OCI-LY1 (cell line): ENCODE results near the gene KCNT2.

ENCODE experiments used
- H2AFZ ChIP-seq: fragments of 200-600 bp; sonication (generic), shearing (Covaris generic); 2 replicates; pipeline ENCODE4 v1.6.0; 2014; ENCODE audit warnings: antibody characterized with exemption, mild to moderate bottlenecking, low read length
- H3F3A ChIP-seq: fragments of 200-600 bp; sonication (generic), shearing (Covaris generic); 2 replicates; pipeline ENCODE4 v1.6.0; 2014; ENCODE audit warnings: mild to moderate bottlenecking, antibody characterized with exemption, low read length, moderate library complexity; ENCODE audit not compliant: insufficient read depth
- H3K27ac ChIP-seq: fragments of 200-600 bp; sonication (generic); 2 replicates; pipeline ENCODE4 v1.5.1; 2014; ENCODE audit warnings: low read length, mixed run types, mild to moderate bottlenecking, low read depth; ENCODE audit not compliant: poor library complexity, severe bottlenecking
- H3K27me3 ChIP-seq: fragments of 200-600 bp; sonication (generic); 2 replicates; pipeline ENCODE4 v1.6.0; 2014; ENCODE audit warnings: antibody characterized with exemption, mild to moderate bottlenecking, low read length, moderate library complexity; ENCODE audit not compliant: insufficient read depth
- H3K36me3 ChIP-seq: fragments of 200-600 bp; sonication (generic); 2 replicates; pipeline ENCODE4 v1.6.1; 2014; ENCODE audit warnings: mild to moderate bottlenecking, antibody characterized with exemption, low read length, moderate library complexity, mixed read lengths; ENCODE audit not compliant: insufficient read depth
- H3K4me1 ChIP-seq: fragments of 200-600 bp; sonication (generic); 2 replicates; pipeline ENCODE4 v1.5.1; 2014; ENCODE audit warnings: mild to moderate bottlenecking, low read length, moderate library complexity; ENCODE audit not compliant: insufficient read depth, severe bottlenecking
- H3K4me2 ChIP-seq: fragments of 200-600 bp; sonication (generic), shearing (Covaris generic); 2 replicates; pipeline ENCODE4 v1.6.1; 2014; ENCODE audit warnings: low read length
- H3K4me3 ChIP-seq: fragments of 200-600 bp; sonication (generic); 2 replicates; pipeline ENCODE4 v1.5.1; 2014; ENCODE audit warnings: low read length, low read depth, mild to moderate bottlenecking, mixed read lengths; ENCODE audit not compliant: poor library complexity, severe bottlenecking
- H3K79me2 ChIP-seq: fragments of 200-600 bp; shearing (Covaris generic); 2 replicates; pipeline ENCODE4 v1.6.1; 2016; ENCODE audit warnings: mixed run types, low read length, mixed read lengths; ENCODE audit not compliant: insufficient read depth
- H3K9ac ChIP-seq: fragments of 200-600 bp; sonication (generic), shearing (Covaris generic); 2 replicates; pipeline ENCODE4 v1.6.1; 2014; ENCODE audit warnings: mild to moderate bottlenecking, low read length, mixed read lengths
- H3K9me2 ChIP-seq: fragments of 200-600 bp; sonication (generic), shearing (Covaris generic); 2 replicates; pipeline ENCODE4 v1.6.1; 2014; ENCODE audit warnings: low read depth, mild to moderate bottlenecking, low read length, mixed read lengths
- H3K9me3 ChIP-seq: fragments of 200-600 bp; shearing (Covaris generic); 2 replicates; pipeline ENCODE4 v1.6.1; 2014; ENCODE audit warnings: low read length, mixed read lengths
- H4K20me1 ChIP-seq: fragments of 200-600 bp; sonication (generic), shearing (Covaris generic); 2 replicates; pipeline ENCODE4 v1.6.0; 2016; ENCODE audit warnings: mild to moderate bottlenecking, low read length; ENCODE audit not compliant: insufficient read depth
- CTCF ChIP-seq: fragments of 200-600 bp; sonication (generic), shearing (Covaris generic); IDR thresholded peaks from 2 replicates; pipeline ENCODE4 v1.5.1; 2017; ENCODE audit warnings: mild to moderate bottlenecking, antibody characterized with exemption, low read length, moderate library complexity, mixed read lengths
- EZH2 ChIP-seq: fragments of 200-600 bp; sonication (generic), shearing (Covaris generic); IDR thresholded peaks from 2 replicates; pipeline ENCODE4 v1.8.0; 2017; ENCODE audit warnings: borderline replicate concordance, mixed run types, mild to moderate bottlenecking, antibody characterized with exemption, low read length, moderate library complexity, mixed read lengths

KCNT2 gene

GRCh38 chr1:196494766-196495165, 113.5 kb downstream of the KCNT2 start:
- TF ChIP-seq EZH2: no peak
- no peak for TF ChIP-seq CTCF
- H3K9me3 ChIP-seq: no peaks in the 10 kb centered on the region
- H3K27me3 ChIP-seq: no peaks in the 10 kb centered on the region
- H3K27ac ChIP-seq: no peak overlapping the region
- no peak overlapping the region for H3K4me3 ChIP-seq
- H3K9ac ChIP-seq: no peak overlapping the region
- H2AFZ ChIP-seq: no peak overlapping the region
- no peaks in the 10 kb centered on the region for H3K4me1 ChIP-seq
- H3K36me3 ChIP-seq: no peaks in the 10 kb centered on the region
- no peak overlapping the region for H3K4me2 ChIP-seq
- no peaks in the 10 kb centered on the region for H3K79me2 ChIP-seq
- no peaks in the 10 kb centered on the region for H3F3A ChIP-seq
- no peaks in the 10 kb centered on the region for H3K9me2 ChIP-seq
- no peaks in the 10 kb centered on the region for H4K20me1 ChIP-seq

- Histone ChIP-seq H3K27me3 (no peaks in the 10 kb centered on the region), H3K36me3 (no peaks in the 10 kb centered on the region), H3K27ac (no peak overlapping the region), H3K79me2 (no peaks in the 10 kb centered on the region), H3K4me3 (no peak overlapping the region), H3K9me3 (no peaks in the 10 kb centered on the region), H2AFZ (no peak overlapping the region), H3K4me2 (no peak overlapping the region), H3K4me1 (no peaks in the 10 kb centered on the region), H3F3A (no peaks in the 10 kb centered on the region), H3K9ac (no peak overlapping the region), H4K20me1 (no peaks in the 10 kb centered on the region), H3K9me2 (no peaks in the 10 kb centered on the region)
- TF ChIP-seq EZH2: no peak
- no peak for TF ChIP-seq CTCF
Measured at GRCh38 chr1:196493881-196494280, 114.4 kb downstream of the KCNT2 start.

- H3K4me1 ChIP-seq: no peaks in the 10 kb centered on the region
- TF ChIP-seq EZH2 (no peak), CTCF (no peak)
- H3K27me3 ChIP-seq: no peaks in the 10 kb centered on the region
- no peaks in the 10 kb centered on the region for H3K9me3 ChIP-seq
- H3K36me3 ChIP-seq: no peaks in the 10 kb centered on the region
- H3K79me2 ChIP-seq: no peaks in the 10 kb centered on the region
- no peaks in the 10 kb centered on the region for H4K20me1 ChIP-seq
- H3K27ac ChIP-seq: no peak overlapping the region
- no peak overlapping the region for H3K9ac ChIP-seq
- H3K4me3 ChIP-seq: no peak overlapping the region
- H3F3A ChIP-seq: no peaks in the 10 kb centered on the region
- H2AFZ ChIP-seq: no peak overlapping the region
- no peak overlapping the region for H3K4me2 ChIP-seq
- H3K9me2 ChIP-seq: no peaks in the 10 kb centered on the region
Measured at GRCh38 chr1:196488579-196488978, 119.7 kb downstream of the KCNT2 start.
